DOHH2 (cell line): ENCODE data around the gene PLEKHM3.

Experiments
- EZH2phosphoT487 ChIP-seq: fragments of 200-600 bp; sonication (generic); IDR thresholded peaks from 2 replicates; pipeline ENCODE4 v1.6.1; 2017; ENCODE audit warnings: borderline replicate concordance, mild to moderate bottlenecking, antibody characterized with exemption, low read length, moderate library complexity, mixed read lengths
- TF ChIP-seq, protein P1 (sequence below): fragments of 200-600 bp; sonication (generic); IDR thresholded peaks from one replicate; pipeline ENCODE4 v1.5.1; 2014; ENCODE audit warnings: antibody characterized with exemption, mild to moderate bottlenecking, low read depth, low read length; ENCODE audit not compliant: poor library complexity, severe bottlenecking

DNA sequence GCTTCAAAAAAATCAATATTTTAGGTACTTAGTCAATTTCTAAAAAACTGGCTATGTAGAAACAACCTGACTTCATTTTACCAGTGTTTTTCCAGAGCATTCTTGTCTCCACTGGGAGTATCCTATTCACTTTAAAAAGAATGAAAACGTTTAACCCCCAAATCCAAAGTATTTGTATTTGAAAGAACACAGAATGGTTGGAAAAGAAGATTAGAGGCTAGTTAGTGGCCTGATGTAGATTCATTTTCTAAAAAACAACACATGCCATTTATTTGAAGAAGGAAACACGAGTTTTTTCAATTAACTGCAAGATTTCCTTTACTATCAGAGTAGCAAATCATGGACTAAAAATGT, 74.6 kb downstream of the PLEKHM3 start:
- TF ChIP-seq, protein P1, sequence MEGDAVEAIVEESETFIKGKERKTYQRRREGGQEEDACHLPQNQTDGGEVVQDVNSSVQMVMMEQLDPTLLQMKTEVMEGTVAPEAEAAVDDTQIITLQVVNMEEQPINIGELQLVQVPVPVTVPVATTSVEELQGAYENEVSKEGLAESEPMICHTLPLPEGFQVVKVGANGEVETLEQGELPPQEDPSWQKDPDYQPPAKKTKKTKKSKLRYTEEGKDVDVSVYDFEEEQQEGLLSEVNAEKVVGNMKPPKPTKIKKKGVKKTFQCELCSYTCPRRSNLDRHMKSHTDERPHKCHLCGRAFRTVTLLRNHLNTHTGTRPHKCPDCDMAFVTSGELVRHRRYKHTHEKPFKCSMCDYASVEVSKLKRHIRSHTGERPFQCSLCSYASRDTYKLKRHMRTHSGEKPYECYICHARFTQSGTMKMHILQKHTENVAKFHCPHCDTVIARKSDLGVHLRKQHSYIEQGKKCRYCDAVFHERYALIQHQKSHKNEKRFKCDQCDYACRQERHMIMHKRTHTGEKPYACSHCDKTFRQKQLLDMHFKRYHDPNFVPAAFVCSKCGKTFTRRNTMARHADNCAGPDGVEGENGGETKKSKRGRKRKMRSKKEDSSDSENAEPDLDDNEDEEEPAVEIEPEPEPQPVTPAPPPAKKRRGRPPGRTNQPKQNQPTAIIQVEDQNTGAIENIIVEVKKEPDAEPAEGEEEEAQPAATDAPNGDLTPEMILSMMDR: no peak
- no peak for TF ChIP-seq EZH2phosphoT487
